Body of pancreas (tissue), 4 donors: ENCODE data around the gene USP35.

Experiments used
- POLR2A ChIP-seq, 3 donors: fragments of 450-650 bp; IDR thresholded peaks; one replicate each; pipeline ENCODE4 v1.6.1; 2016; ENCODE audit warnings: antibody characterized with exemption in 3 of 3, mild to moderate bottlenecking in 2 of 3
- TF ChIP-seq, protein P1 (sequence below), 7 experiments: fragments of 450-650 bp in 4 of 7; fragments of 200-600 bp in 3 of 7; sonication (generic) in 3 of 7; IDR thresholded peaks; one replicate each; pipeline ENCODE4 v1.5.1; 2016 to 2019; ENCODE audit warnings: antibody characterized with exemption in 7 of 7

- TF ChIP-seq, protein P1, sequence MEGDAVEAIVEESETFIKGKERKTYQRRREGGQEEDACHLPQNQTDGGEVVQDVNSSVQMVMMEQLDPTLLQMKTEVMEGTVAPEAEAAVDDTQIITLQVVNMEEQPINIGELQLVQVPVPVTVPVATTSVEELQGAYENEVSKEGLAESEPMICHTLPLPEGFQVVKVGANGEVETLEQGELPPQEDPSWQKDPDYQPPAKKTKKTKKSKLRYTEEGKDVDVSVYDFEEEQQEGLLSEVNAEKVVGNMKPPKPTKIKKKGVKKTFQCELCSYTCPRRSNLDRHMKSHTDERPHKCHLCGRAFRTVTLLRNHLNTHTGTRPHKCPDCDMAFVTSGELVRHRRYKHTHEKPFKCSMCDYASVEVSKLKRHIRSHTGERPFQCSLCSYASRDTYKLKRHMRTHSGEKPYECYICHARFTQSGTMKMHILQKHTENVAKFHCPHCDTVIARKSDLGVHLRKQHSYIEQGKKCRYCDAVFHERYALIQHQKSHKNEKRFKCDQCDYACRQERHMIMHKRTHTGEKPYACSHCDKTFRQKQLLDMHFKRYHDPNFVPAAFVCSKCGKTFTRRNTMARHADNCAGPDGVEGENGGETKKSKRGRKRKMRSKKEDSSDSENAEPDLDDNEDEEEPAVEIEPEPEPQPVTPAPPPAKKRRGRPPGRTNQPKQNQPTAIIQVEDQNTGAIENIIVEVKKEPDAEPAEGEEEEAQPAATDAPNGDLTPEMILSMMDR (IDR thresholded peaks at IDR 0.05): no peak
- no peak for TF ChIP-seq POLR2A (IDR thresholded peaks at IDR 0.05)
Measured at GRCh38 chr11:78145511-78146025, 43.2 kb upstream of the USP35 start.
